ENCODE measurements around the gene KCNQ4.

GRCh38 chr1:40853885-40854170, 70.2 kb downstream of the KCNQ4 start:
- TF ChIP-seq CTCF (conservative IDR thresholded peaks at IDR 0.05) (no peak), EZH2 (IDR thresholded peaks at IDR 0.05; ENCODE audit: low read depth) (no peak)

All from PC-9 (cell line).